ENCODE data around the gene CAMK2A.

- TF ChIP-seq CTCF (IDR thresholded peaks at IDR 0.05) (no peak), POLR2A (IDR thresholded peaks at IDR 0.05) (no peak)
Measured at GRCh38 chr5:150235500-150235854, 54.1 kb downstream of the CAMK2A start.

Data from sigmoid colon (tissue), 3 donors.